ENCODE results near the gene GPR141.

Gene GPR141

GRCh38 chr7:37719077-37719476 is 35.5 kb downstream of the GPR141 start:
- no peak for ATAC-seq
- TF ChIP-seq CSDC2 (CRISPR knock-in tag; IDR thresholded peaks at IDR 0.05) (no peak), PPARA (CRISPR knock-in tag; IDR thresholded peaks at IDR 0.05; ENCODE audit: borderline replicate concordance) (no peak), TOX (CRISPR knock-in tag; IDR thresholded peaks at IDR 0.05; ENCODE audit: borderline replicate concordance) (no peak), TCF4 (CRISPR knock-in tag; IDR thresholded peaks at IDR 0.05; ENCODE audit: borderline replicate concordance) (no peak), POU6F1 (CRISPR knock-in tag; IDR thresholded peaks at IDR 0.05; ENCODE audit: borderline replicate concordance, low read depth) (no peak), OSR1 (CRISPR knock-in tag; IDR thresholded peaks at IDR 0.05) (no peak), ZNF70 (CRISPR knock-in tag; IDR thresholded peaks at IDR 0.05) (no peak), PATZ1 (CRISPR knock-in tag; IDR thresholded peaks at IDR 0.05; ENCODE audit: borderline replicate concordance) (no peak), ARNTL (CRISPR knock-in tag; IDR thresholded peaks at IDR 0.05; ENCODE audit: borderline replicate concordance, low read depth) (no peak), CSRNP3 (CRISPR knock-in tag; IDR thresholded peaks at IDR 0.05) (no peak)

- TF ChIP-seq OSR1 (CRISPR knock-in tag; IDR thresholded peaks at IDR 0.05) (no peak), TSHZ2 (CRISPR knock-in tag; IDR thresholded peaks at IDR 0.05) (no peak), ZFP30 (CRISPR knock-in tag; IDR thresholded peaks at IDR 0.05) (no peak), SNAI2 (CRISPR knock-in tag; IDR thresholded peaks at IDR 0.05) (no peak), ZNF70 (CRISPR knock-in tag; IDR thresholded peaks at IDR 0.05) (no peak), CSRNP3 (CRISPR knock-in tag; IDR thresholded peaks at IDR 0.05) (no peak), CREB5 (CRISPR knock-in tag; IDR thresholded peaks at IDR 0.05; ENCODE audit: low read depth) (no peak), ISL1 (CRISPR knock-in tag; IDR thresholded peaks at IDR 0.05) (no peak)
- ATAC-seq: no peak
Observed at GRCh38 chr7:37724732-37725131, 41.2 kb downstream of the GPR141 start.

- no peak for ATAC-seq
- TF ChIP-seq ESRRG (CRISPR knock-in tag; IDR thresholded peaks at IDR 0.05) (no peak), ARNTL (CRISPR knock-in tag; IDR thresholded peaks at IDR 0.05; ENCODE audit: borderline replicate concordance, low read depth) (no peak), GLIS3 (CRISPR knock-in tag; IDR thresholded peaks at IDR 0.05) (no peak), CREB5 (CRISPR knock-in tag; IDR thresholded peaks at IDR 0.05; ENCODE audit: low read depth) (no peak), CSRNP3 (CRISPR knock-in tag; IDR thresholded peaks at IDR 0.05) (no peak), SNAI2 (CRISPR knock-in tag; IDR thresholded peaks at IDR 0.05) (no peak), ZFP30 (CRISPR knock-in tag; IDR thresholded peaks at IDR 0.05) (no peak), OSR1 (CRISPR knock-in tag; IDR thresholded peaks at IDR 0.05) (no peak), ZFP3 (CRISPR knock-in tag; IDR thresholded peaks at IDR 0.05) (no peak), ISL1 (CRISPR knock-in tag; IDR thresholded peaks at IDR 0.05) (no peak), BACH2 (CRISPR knock-in tag; IDR thresholded peaks at IDR 0.05; ENCODE audit: borderline replicate concordance) (no peak), TSHZ2 (CRISPR knock-in tag; IDR thresholded peaks at IDR 0.05) (no peak), ZNF565 (CRISPR knock-in tag; conservative IDR thresholded peaks at IDR 0.05; ENCODE audit: low read depth) (no peak), TOX (CRISPR knock-in tag; IDR thresholded peaks at IDR 0.05; ENCODE audit: borderline replicate concordance) (no peak)
Observed at GRCh38 chr7:37726016-37726415, 42.5 kb downstream of the GPR141 start.
